Motor neuron (in vitro differentiated cells): ENCODE data around the gene ZFPM1. TPM values are rescaled to one million over a fixed set of nuclear protein-coding genes. Genes with fewer than 3 reads are reported as not detected.

Experiments used
- ATAC-seq, 8 experiments: fragments of 200-7000 bp; cut with Tn5 transposase; replicated peaks in 6 of 8; 2 replicates each; pipeline ENCODE4 v1.8.0; 2021; ENCODE audit warnings: mild to moderate bottlenecking in 8 of 8, moderate library complexity in 8 of 8
- H3K27ac ChIP-seq, 2 donors: fragments of 250-450 bp; sonication (Bioruptor Pico); 2 replicates each; pipeline ENCODE4 v1.9.0; 2021; ENCODE audit warnings: antibody characterized with exemption in 2 of 2, mild to moderate bottlenecking in 2 of 2, moderate library complexity in 1 of 2
- H3K4me1 ChIP-seq, 2 donors: fragments of 250-450 bp; sonication (Bioruptor Pico); replicated peaks in 1 of 2; 2 replicates each; pipeline ENCODE4 v1.6.1; 2021; ENCODE audit warnings: antibody characterized with exemption in 2 of 2, mild to moderate bottlenecking in 2 of 2, moderate library complexity in 1 of 2
- H3K4me3 ChIP-seq, 5 donors: fragments of 250-450 bp; sonication (Bioruptor Pico); 2 replicates each; pipeline ENCODE4 v1.9.0; 2021; ENCODE audit warnings: antibody characterized with exemption in 5 of 5, mild to moderate bottlenecking in 5 of 5, moderate library complexity in 4 of 5
- WGBS, 10 experiments: fragments of 450-650 bp; shearing (Covaris generic); methylation state at CpG; one replicate each; pipeline ENCODE4 v1.0.0; 2022; 5-methylcytosine and 5-hydroxymethylcytosine counted together
- in situ Hi-C, 9 experiments: fragments of 400-800 bp; cut with MboI; loops; one replicate each; pipeline ENCODE4 v1.15.0; 2021; ENCODE audit warnings: low sequenced_read_pairs in 9 of 9, low pct_unique_long_range_greater_than_20kb in 2 of 9; ENCODE audit not compliant: unreplicated experiment in 9 of 9
- total RNA-seq, 8 experiments: library from RNA; unstranded; fragments of 300-600 nt; gene quantifications; 2 replicates each; pipeline versions ENCODE4 v1.2.3 to v1.2.4, GENCODE V29; 2022

Gene ZFPM1
- total RNA-seq, 8 experiments from 2014 or later, result 1.4 to 3.4 (median 2.7) TPM

DNA sequence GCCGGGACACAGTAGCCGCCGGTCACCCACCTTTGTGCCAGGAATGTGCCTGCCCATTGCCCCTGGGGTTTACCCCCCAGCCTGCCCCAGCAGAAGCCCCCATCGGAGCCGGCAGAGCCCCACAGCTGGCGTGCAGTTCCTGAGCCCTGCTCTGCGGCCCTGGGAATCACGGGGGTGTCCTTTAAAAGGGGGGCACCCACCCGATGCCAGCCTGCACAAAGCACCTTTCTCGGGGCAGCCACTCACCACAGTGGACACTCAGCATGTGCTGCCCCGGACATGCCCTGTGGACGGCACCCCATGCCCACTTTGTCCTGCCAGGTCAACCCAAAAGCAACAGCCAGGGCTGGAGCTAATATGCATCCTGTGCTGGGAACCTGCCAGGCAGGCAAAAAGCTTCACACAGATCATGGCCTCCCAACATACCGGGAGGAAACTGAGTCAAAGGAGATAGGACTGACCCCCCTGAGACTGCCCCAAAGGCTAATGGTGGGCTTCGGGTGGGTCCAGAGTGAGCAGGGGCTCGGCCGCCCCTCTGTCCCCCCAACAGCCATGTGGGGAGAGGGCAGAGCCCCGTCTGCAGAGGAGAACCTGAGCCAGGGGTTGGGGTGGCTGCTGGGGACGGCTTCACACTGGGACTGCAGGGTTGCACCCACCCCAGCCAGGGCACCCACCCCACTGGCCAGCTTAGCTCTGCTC is 71.3 kb downstream of the ZFPM1 start:
- H3K4me3 ChIP-seq, result no peak overlapping the region
- 44 to 60% methylated on average over 1 to 3 of the region's 18 CpGs; no CpG with 5 or more reads in 8 of the 10 experiments for WGBS, 10 experiments
- no peak overlapping the region for H3K27ac ChIP-seq
- no peak for ATAC-seq
- in situ Hi-C loops, result loop anchor here in 1 of 9 experiments (25.0 kb wide), 1 partner anchor 337 kb away; no protein-coding TSS in a partner anchor
- H3K4me1 ChIP-seq, result peaks cover 10 to 13% of the 10 kb centered on the region in 2 donors

DNA sequence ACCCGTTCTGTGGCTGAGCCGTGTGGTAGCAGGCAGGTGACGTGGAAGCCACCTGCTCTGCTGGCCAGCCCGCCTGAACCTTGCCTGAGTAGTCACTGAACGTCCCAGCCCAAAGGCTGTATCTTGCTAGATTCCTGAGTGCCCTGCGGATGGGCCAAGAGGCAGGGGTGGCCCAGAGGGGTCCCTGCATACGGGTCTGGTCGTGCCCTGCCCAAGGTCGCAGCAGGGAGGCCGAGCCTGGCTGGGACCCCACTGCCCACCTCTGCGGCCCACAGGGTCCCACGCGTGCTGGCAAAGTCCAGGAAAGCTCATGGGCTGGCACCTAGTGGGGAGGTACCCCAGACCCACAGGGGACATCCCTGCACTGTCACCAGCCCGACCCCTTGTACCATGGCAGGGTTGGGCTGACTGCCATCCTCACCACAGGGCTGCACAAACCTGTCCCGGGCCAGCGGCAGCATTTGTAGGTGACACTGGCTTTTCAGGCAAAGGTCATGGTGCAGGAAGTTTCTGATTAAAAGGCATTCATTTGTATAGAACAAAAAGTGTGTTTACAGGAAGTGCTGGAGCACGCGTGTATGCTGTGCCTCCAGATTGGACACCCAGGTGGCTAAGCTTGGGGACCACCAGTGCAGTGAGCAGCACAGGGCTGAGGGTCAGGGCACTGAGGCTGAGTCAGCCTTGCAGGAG is 72.0 kb downstream of the ZFPM1 start:
- in situ Hi-C loops, result loop anchor here in 3 of 9 experiments (25.0 kb wide), 3 partner anchors 88 to 563 kb away; partner anchors contain the start of gene BANP (in 1 of the 3)
- Histone ChIP-seq H3K4me3 (no peak overlapping the region), H3K4me1 (peaks cover 10 to 13% of the 10 kb centered on the region in 2 donors), H3K27ac (no peak overlapping the region)
- WGBS, 10 experiments, result 31 to 100% (median 76%) methylated on average over 1 to 4 of the region's 18 CpGs; no CpG with 5 or more reads in 3 of the 10 experiments
- ATAC-seq, result no peak

DNA sequence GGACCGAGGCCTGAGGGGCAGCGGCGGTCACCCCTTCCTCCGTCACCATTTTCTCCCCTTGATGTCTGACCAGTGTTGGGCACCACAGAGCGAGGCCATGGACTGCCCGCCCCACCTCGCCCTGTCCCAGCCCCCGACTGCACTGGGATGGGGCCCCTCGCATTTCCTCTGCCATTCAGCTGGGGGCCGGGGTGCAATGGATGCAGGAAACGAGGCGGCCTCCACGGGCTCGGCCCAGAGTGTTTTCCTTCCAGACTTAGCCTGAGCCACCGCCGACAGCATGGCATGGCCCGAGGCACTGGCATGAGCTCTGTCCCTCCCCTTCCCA is 72.5 kb downstream of the ZFPM1 start:
- Histone ChIP-seq H3K4me1 (peaks cover 11 to 14% of the 10 kb centered on the region in 2 donors), H3K4me3 (no peak overlapping the region), H3K27ac (no peak overlapping the region)
- in situ Hi-C loops, result loop anchor here in 2 of 9 experiments (25.0 kb wide), 2 partner anchors 88 to 563 kb away; partner anchors contain the start of gene BANP (in 1 of the 2)
- ATAC-seq, result no peak
- 20 to 100% methylated on average over 1 of the region's 17 CpGs; no CpG with 5 or more reads in 8 of the 10 experiments for WGBS, 10 experiments

DNA sequence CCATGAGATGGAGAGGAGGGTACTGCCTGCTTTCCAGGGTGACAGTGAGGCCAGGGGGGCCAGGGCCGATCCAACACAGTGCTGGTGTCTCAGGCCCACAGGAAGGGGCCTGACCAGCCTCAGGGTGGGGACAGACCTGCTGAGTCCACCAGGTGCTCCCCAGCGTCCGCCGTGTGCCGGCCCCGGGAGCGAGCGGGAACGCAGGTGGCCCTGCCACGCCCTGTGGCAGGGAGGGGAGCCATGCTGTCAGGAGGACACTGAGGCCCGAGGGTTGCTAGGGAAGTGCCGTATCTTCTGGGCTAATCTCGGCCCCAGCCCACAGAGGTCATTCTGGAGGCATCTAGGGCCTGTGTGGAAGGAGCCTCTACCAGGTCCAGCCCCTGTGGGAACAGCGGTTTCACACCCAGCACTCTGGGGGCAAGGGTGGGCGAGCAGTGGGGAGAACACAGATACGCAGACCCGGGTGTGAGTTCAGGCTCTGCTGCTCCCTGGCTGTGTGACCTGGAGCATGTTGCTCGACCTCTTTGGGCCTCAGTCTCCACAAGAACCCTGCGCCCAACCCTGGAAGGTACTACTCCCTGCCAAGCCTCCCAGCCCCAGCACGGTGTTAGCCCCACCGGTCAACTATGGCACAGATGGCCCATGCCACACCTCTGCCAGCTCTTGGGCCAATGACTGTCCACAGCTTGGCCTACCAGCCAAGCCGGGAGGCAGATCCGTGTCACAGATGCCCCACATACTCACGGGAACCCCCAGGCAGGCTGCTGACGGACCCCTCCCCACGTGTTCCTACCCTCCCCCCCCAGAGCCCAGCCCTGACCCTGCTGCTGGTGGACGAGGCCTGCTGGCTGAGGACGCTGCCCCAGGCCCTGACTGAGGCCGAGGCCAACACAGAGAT is 73.2 kb downstream of the ZFPM1 start:
- ATAC-seq, result no peak
- no peak overlapping the region for H3K27ac ChIP-seq
- H3K4me1 ChIP-seq, result peaks cover 15 to 20% of the 10 kb centered on the region in 2 donors
- H3K4me3 ChIP-seq, result no peak overlapping the region
- 0 to 100% (median 65%) methylated on average over 1 to 2 of the region's 29 CpGs; no CpG with 5 or more reads in 7 of the 10 experiments for WGBS, 10 experiments
- in situ Hi-C loops, result loop anchor here in 2 of 9 experiments (25.0 kb wide), 2 partner anchors 89 to 564 kb away; partner anchors contain the start of gene BANP (in 1 of the 2)

DNA sequence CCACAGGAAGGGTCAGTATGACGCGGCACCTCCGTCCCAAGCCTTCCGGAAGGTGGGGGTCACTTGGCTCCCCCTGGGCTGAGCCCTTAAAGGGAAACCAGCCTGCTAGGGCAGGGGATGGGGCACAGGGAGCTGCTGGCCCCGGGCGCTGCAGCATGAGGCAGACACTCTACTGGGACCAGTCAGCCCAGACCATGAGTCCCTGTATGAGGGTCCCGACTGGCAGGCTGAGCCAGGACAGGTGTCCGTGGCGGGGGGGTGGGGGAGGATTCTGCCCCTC is 73.8 kb downstream of the ZFPM1 start:
- Histone ChIP-seq H3K4me1 (peaks cover 16 to 20% of the 10 kb centered on the region in 2 donors), H3K4me3 (no peak overlapping the region), H3K27ac (no peak overlapping the region)
- ATAC-seq, result peak in 2 of 8 experiments; percentile 0
- no CpG with 5 or more reads among the region's 9 CpGs for WGBS, 10 experiments
- in situ Hi-C loops, result loop anchor here in 2 of 9 experiments (25.0 kb wide), 2 partner anchors 90 to 565 kb away; partner anchors contain the start of gene BANP (in 1 of the 2)

DNA sequence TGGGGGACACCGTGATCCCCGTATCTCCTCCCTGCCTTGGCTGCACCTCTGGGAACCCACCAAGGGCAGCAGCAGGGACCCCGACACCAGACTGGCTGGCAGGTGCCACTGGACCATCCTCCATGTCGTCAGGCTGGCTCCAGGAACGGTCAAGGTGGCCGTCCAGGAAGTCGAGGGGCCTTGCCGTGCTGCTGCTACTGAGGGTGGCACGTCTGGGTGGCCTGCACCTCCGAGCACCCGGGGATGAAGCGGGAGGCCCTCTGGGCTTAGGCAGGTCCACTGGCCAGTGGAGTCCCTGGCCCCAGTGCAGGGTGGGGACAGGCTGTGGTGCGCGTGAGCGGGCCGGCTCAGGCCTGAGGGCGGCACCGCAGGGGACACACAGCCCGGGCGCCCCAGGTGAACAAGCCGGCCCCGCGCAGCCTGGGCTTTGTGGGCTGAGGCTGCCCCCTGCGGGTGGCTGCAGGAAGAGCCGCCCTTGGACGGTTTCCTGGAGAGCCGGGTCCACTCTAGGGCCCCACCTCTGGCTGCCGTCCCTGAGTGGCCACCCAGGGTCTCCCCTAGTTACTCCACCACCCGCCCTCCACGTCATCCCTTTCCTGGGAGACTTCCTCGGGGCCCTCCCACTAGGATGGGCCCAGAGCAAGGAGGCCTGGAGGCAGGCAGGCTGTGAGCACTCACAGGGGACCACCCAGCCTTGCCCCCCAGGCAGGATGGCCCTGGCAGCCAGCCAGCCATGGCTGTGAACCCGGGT is 74.3 kb downstream of the ZFPM1 start:
- no peak overlapping the region for H3K4me3 ChIP-seq
- 0 to 29% (median 20%) methylated on average over 1 to 5 of the region's 32 CpGs; no CpG with 5 or more reads in 7 of the 10 experiments for WGBS, 10 experiments
- ATAC-seq, result peak; percentile 68 to 85 (median 82)
- no peak overlapping the region for H3K27ac ChIP-seq
- in situ Hi-C loops, result loop anchor here in 2 of 9 experiments (25.0 kb wide), 2 partner anchors 90 to 565 kb away; partner anchors contain the start of gene BANP (in 1 of the 2)
- peaks cover 21 to 23% of the 10 kb centered on the region in 2 donors for H3K4me1 ChIP-seq

DNA sequence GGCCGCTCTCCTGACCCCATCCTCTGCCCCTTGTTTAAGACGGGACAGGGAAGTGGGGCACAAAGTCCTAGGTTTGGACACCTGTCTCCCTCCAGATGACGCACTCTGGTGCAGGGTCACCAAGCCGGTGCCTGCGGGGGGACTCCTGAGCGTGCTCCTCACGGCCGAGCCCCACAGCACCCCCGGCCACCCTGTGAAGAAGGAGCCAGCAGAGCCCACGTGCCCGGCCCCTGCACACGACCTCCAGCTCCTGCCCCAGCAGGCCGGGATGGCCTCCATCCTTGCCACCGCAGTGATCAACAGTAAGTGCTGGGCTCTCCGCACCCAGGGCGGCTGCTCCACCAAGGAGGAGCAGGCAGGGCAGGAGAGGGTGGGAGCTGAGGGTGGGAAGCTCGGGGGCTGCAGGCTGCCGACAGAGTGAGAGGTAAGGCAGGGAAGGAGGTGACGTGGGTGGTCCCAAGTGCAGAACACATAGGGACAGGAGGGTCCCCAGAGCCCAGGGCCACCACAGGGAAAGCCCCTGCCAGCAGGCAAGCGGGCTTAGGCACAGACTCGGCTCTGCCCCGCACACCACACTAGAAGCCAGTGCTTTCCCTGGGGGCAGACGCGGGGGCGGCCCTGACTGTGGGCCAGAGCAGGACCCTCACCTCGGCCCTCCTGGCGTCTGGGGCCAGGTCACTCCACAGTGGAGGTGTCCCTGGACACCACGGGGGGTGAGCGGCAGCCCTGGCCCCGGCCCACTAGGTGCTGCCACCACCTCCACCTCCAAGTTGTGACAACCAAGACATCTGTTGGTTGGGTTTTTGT is 75.1 kb downstream of the ZFPM1 start:
- peak in 3 of 8 experiments; percentile 10 to 12 (median 10) for ATAC-seq
- Histone ChIP-seq H3K4me3 (no peak overlapping the region), H3K27ac (no peak overlapping the region), H3K4me1 (peaks cover 29% of the 10 kb centered on the region in 2 donors)
- WGBS, 10 experiments, result 7 to 93% (median 72%) methylated on average over 1 to 5 of the region's 30 CpGs; no CpG with 5 or more reads in 4 of the 10 experiments
- in situ Hi-C loops, result loop anchor here in 2 of 9 experiments (25.0 kb wide), 2 partner anchors 91 to 566 kb away; partner anchors contain the start of gene BANP (in 1 of the 2)

DNA sequence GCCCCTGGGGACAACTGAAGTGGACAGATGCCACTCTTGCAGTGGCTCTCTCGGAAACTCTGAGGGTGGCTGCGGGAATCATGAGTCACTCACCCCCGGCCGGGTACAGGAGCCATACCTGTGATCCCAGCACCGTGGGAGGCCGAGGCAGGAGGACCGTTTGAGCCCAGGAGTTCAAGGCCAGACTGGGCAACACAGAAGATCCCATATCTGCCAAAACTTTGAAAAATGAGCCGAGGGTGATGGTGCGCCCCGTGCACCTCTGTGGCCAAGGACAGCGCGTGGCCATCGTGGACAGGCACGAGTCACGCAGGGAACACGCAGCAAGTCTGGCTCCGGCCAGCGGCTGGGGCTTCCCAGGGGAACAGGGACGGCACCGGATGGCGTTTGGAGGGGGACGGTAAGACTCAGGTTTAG is 75.8 kb downstream of the ZFPM1 start:
- Histone ChIP-seq H3K27ac (no peak overlapping the region), H3K4me1 (peaks cover 23 to 30% of the 10 kb centered on the region in 2 donors), H3K4me3 (no peak overlapping the region)
- in situ Hi-C loops, result loop anchor here in 2 of 9 experiments (25.0 kb wide), 2 partner anchors 92 to 567 kb away; partner anchors contain the start of gene BANP (in 1 of the 2)
- no peak for ATAC-seq
- WGBS, 10 experiments, result 72 to 100% (median 96%) methylated on average over 2 to 20 of the region's 22 CpGs; no CpG with 5 or more reads in 4 of the 10 experiments

DNA sequence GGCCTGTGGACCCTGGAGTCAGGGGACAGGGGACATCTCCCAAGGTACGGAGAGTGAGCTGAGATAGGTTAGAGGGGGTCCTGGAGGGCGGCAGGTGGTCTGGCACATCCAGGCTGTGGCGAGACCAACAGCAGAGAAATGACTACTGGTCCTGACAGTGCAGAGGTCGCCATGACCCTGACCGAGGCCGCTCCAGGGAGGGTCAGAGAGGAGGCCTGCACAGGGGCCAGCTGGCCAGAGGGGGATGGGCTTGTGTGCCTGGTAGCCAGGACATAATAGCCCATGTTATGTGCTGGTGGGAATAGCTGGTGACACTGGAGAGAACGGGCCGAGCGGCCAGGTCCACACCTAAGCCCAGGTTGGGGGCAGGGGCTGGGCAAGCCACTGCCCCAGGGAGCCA is 76.5 kb downstream of the ZFPM1 start:
- Histone ChIP-seq H3K4me3 (no peak overlapping the region), H3K4me1 (peaks cover 21 to 30% of the 10 kb centered on the region in 2 donors), H3K27ac (no peak overlapping the region)
- WGBS, 10 experiments, result 63 to 100% (median 93%) methylated on average over 1 to 5 of the region's 9 CpGs; no CpG with 5 or more reads in 6 of the 10 experiments
- in situ Hi-C loops, result loop anchor here in 2 of 9 experiments (25.0 kb wide), 2 partner anchors 92 to 567 kb away; partner anchors contain the start of gene BANP (in 1 of the 2)
- no peak for ATAC-seq

DNA sequence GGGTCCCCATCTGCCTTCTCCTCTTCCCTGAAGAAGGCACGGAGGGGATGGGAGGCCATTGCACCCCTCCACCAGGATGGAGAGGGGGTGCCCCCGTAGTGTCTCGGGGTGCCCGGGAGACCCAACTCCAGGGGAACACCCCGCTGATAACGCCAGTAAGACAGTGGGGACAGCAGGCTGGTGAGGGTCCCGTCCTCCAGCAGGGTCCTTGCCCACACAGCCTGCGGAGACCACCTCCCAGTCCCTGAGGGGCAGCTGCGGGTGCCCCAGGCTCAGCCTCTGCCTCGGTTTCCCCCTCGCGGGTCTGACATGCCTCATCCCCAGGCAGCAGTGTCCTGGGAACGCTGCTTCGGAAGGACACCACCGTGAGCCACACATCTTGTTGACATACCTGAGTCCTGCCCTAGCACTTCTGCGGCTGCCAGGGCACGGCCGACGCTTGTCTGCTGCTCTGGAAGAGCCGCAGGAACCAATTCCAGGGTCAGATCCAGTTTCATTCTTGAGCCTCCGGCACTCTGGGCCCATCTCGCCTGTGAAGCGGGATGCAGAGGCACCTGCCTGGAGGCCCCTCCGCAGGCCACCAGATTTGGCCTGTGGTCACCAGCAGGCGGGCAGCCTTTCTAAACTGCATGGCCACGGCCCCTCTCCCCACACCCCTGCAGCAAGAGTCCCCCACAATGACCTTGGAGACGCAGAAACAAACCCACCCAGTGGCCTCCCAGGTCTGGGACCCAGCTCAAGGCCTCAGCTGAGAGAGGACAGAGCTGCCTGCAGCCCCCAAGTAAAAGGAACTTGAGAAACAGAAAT is 77.2 kb downstream of the ZFPM1 start:
- peaks cover 26 to 36% of the 10 kb centered on the region in 2 donors for H3K4me1 ChIP-seq
- ATAC-seq, result no peak
- no peak overlapping the region for H3K4me3 ChIP-seq
- in situ Hi-C loops, result loop anchor here in 2 of 9 experiments (25.0 kb wide), 2 partner anchors 93 to 568 kb away; partner anchors contain the start of gene BANP (in 1 of the 2)
- 50 to 100% methylated on average over 1 to 2 of the region's 27 CpGs; no CpG with 5 or more reads in 8 of the 10 experiments for WGBS, 10 experiments
- H3K27ac ChIP-seq, result no peak overlapping the region
